Measurements from ENCODE around the gene ARHGEF28. TPM values are rescaled to one million over a fixed set of nuclear protein-coding genes. Genes with fewer than 3 reads are reported as not detected.

ARHGEF28 gene
- total RNA-seq, 1 experiment from 2014 or later, result 0.57 TPM

DNA sequence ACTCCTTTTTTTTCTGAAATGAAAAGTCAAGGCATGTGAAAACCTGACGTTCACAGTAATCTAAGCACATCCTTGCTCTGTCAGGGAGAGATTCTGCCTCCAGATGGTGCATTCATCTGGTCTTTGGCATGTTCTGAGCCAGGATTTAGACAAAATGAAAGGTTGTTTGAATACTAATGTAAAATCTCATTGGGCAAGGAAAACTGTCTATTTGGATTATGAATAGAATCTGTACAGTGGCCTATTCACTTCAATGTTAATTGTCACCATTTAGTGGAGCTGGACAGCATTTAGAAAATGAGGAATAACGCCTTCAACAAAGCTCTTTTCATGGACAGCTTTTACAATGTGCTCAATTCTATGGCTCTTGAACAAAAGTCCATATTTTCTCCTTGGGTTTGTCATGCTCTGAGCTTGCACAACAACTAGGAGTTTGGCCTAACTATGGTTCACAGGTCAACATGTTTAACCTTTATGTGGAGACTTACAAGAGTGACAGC lies 28.9 kb downstream of the ARHGEF28 start:
- Histone ChIP-seq H3K79me1 (ENCODE audit: insufficient read depth, low read depth, low read length, poor library complexity, severe bottlenecking) (no peaks in the 10 kb centered on the region), H3K18ac (ENCODE audit: insufficient read length, low read depth, low read length) (no peak overlapping the region), H3K79me2 (ENCODE audit: insufficient read depth, low read length) (no peaks in the 10 kb centered on the region), H2BK20ac (ENCODE audit: low read depth, low read length, poor library complexity, severe bottlenecking) (no peak overlapping the region), H3K27ac (ENCODE audit: insufficient read length, low read depth, low read length) (no peak overlapping the region), H3K4ac (ENCODE audit: low read depth, low read length) (no peak overlapping the region), H4K91ac (ENCODE audit: insufficient read length, low read depth, low read length) (no peak overlapping the region), H2AK5ac (ENCODE audit: insufficient read length, low read length) (no peak overlapping the region), H3K23ac (ENCODE audit: insufficient read length, low read depth, low read length) (no peak overlapping the region), H2BK5ac (ENCODE audit: insufficient read length, low read length) (no peak overlapping the region), H3K14ac (ENCODE audit: insufficient read depth, low read length) (no peak overlapping the region), H3K9me3 (ENCODE audit: control insufficient read depth, low read depth, low read length) (no peaks in the 10 kb centered on the region), H4K20me1 (ENCODE audit: control insufficient read depth, insufficient read depth, insufficient read length) (no peaks in the 10 kb centered on the region), H2BK120ac (ENCODE audit: low read depth, low read length, poor library complexity, severe bottlenecking) (no peak overlapping the region), H3K23me2 (ENCODE audit: insufficient read length, low read depth, low read length, poor library complexity, severe bottlenecking) (no peaks in the 10 kb centered on the region), H2AFZ (ENCODE audit: low read length) (no peak overlapping the region), H3K4me1 (ENCODE audit: insufficient read depth, low read length) (no peaks in the 10 kb centered on the region), H4K8ac (replicated peaks; ENCODE audit: insufficient read length, low read depth, low read length) (no peak overlapping the region), H3K9ac (ENCODE audit: extremely low read depth, insufficient read length, low read length) (no peak overlapping the region), H2BK12ac (ENCODE audit: insufficient read length, low read depth, low read length) (no peak overlapping the region), H3T11ph (ENCODE audit: low read length) (no peak overlapping the region), H4K5ac (ENCODE audit: insufficient read length, low read depth, low read length) (no peak overlapping the region), H3K27me3 (ENCODE audit: insufficient read depth, low read length) (no peaks in the 10 kb centered on the region), H3K4me2 (ENCODE audit: insufficient read depth, insufficient read length, low read length) (no peak overlapping the region), H3K56ac (ENCODE audit: insufficient read length, low read depth, low read length) (no peak overlapping the region), H2BK15ac (ENCODE audit: low read depth, low read length) (no peak overlapping the region)
- H3K36me3 Mint-ChIP-seq (ENCODE audit: insufficient read depth in 1 of 3, low read depth in 3 of 3), result no peaks in the 10 kb centered on the region
- peaks cover 2% of the 10 kb centered on the region; the same call in 1 of the 2 replicates for H3K27me3 Mint-ChIP-seq (ENCODE audit: low read depth)
- H3K4me1 Mint-ChIP-seq, result peaks cover 0 to 6% of the 10 kb centered on the region in 2 experiments; a peak in 2 of 4 replicates
- H3K9me3 Mint-ChIP-seq, result no peaks in the 10 kb centered on the region
- TF ChIP-seq CTCF (conservative IDR thresholded peaks at IDR 0.05), result no peak
- no peak overlapping the region for H3K27ac Mint-ChIP-seq
- H3K4me3 Mint-ChIP-seq, result no peak overlapping the region
- WGBS (ENCODE audit: extremely low coverage, insufficient read length, low lambda C conversion rate), result no CpG with 5 or more reads among the region's 2 CpGs
- DNase-seq, result no peak
